SW 1271 (cell line): ENCODE results near the gene EPB41L2.
"Not testable (repeated sequence)": the region's sequence is repeated elsewhere in the genome, so short reads cannot be mapped to it uniquely, and the experiment has no call there.

Source experiments
- DNase-seq, 2 experiments: peaks; one replicate each; lab custom pipeline; 2025; lab: John Stamatoyannopoulos, UW

EPB41L2 gene

GRCh38 chr6:131063028-131063763, at the start of gene EPB41L2:
EPB41L2 (minus strand) TSS chr6:131063245; CDS start chr6:130956485, 106,760 bp downstream.
- peak; percentile 65 to 86 for DNase-seq

- no peak for DNase-seq
These were observed 49.2 kb upstream of the EPB41L2 start for GRCh38 chr6:131112249-131112648.

GRCh38 chr6:131107151-131107550, 44.1 kb upstream of the EPB41L2 start:
- peak in 1 of 2 experiments; percentile 41 for DNase-seq

- DNase-seq: no peak
These were observed 40.9 kb upstream of the EPB41L2 start for GRCh38 chr6:131103901-131104300.

- DNase-seq: no peak
These were observed 40.3 kb upstream of the EPB41L2 start for GRCh38 chr6:131103296-131103695.

GRCh38 chr6:131101911-131102680, 39.1 kb upstream of the EPB41L2 start:
- peak in 1 of 2 experiments; percentile 24 for DNase-seq

- no peak for DNase-seq
These were observed 33.7 kb upstream of the EPB41L2 start for GRCh38 chr6:131096786-131097185.

- DNase-seq: no peak
These were observed 30.3 kb upstream of the EPB41L2 start for GRCh38 chr6:131093334-131093733.

GRCh38 chr6:131091944-131092343, 28.9 kb upstream of the EPB41L2 start:
- DNase-seq: not testable (repeated sequence)

GRCh38 chr6:131090339-131090738, 27.3 kb upstream of the EPB41L2 start:
- not testable (repeated sequence) for DNase-seq

GRCh38 chr6:131084982-131085381, 21.9 kb upstream of the EPB41L2 start:
- DNase-seq: no peak

- DNase-seq: no peak
These were observed 20.6 kb upstream of the EPB41L2 start for GRCh38 chr6:131083687-131084086.

- no peak for DNase-seq
These were observed 19.3 kb upstream of the EPB41L2 start for GRCh38 chr6:131082335-131082734.

- DNase-seq: no peak
These were observed 17.0 kb upstream of the EPB41L2 start for GRCh38 chr6:131080084-131080483.

- no peak for DNase-seq
These were observed 10.5 kb upstream of the EPB41L2 start for GRCh38 chr6:131073577-131073976.

GRCh38 chr6:131070061-131070460, 7.0 kb upstream of the EPB41L2 start:
- DNase-seq: no peak

GRCh38 chr6:131068165-131068564, 5.1 kb upstream of the EPB41L2 start:
- DNase-seq: no peak

GRCh38 chr6:131067521-131067920, 4.5 kb upstream of the EPB41L2 start:
- no peak for DNase-seq

GRCh38 chr6:131065824-131066171, 2.8 kb upstream of the EPB41L2 start:
- DNase-seq: no peak

- no peak for DNase-seq
These were observed 2.2 kb upstream of the EPB41L2 start for GRCh38 chr6:131065112-131065823.

- DNase-seq: no peak
These were observed 773 bp upstream of the EPB41L2 start for GRCh38 chr6:131063764-131064272.

GRCh38 chr6:131062241-131063027, 611 bp downstream of the EPB41L2 start:
- no peak for DNase-seq
